ENCODE measurements around the gene LRP8.

- no peak for TF ChIP-seq CTCF (IDR thresholded peaks at IDR 0.05; ENCODE audit: low read depth, low read length)
- TF ChIP-seq POLR2A (IDR thresholded peaks at IDR 0.05; ENCODE audit: extremely low read depth, insufficient read length), result no peak
- no peak for TF ChIP-seq MYC (IDR thresholded peaks at IDR 0.05; ENCODE audit: low read depth, low read length)
Measured at GRCh38 chr1:53352561-53352960, 24.7 kb upstream of the LRP8 start.
